Central memory CD4-positive, alpha-beta T cell (primary cell): ENCODE results near the gene TSEN2.
"Not testable (repeated sequence)": the region's sequence is repeated elsewhere in the genome, so short reads cannot be mapped to it uniquely, and the experiment has no call there.

Experiments
- DNase-seq: peaks from one replicate; pipeline ENCODE4 v3.0.0; 2022

The TSEN2 gene

GRCh38 chr3:12507591-12508281 is 23.5 kb downstream of the TSEN2 start:
- DNase-seq, result no peak

- no peak for DNase-seq
Measured at GRCh38 chr3:12508291-12508700, 24.0 kb downstream of the TSEN2 start.

DNA sequence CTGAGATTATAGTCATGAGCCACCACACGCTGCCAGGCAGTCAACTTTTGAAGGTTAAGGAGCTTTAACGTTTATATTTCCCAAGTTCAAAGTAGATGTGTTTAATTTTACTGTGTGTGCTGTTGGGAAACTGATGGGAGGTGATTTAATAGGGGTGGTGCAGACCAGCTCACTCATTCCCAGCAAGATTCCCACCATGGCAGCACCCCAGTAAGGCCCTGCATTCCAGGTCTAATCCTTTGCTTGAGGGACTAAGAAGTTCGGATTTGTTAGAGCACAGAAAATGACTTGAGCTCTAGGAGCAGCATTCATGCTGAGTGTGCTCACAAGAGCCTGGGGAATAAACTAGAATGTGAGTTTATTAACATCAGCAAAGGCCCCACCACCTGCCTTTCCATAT is 25.2 kb downstream of the TSEN2 start:
- no peak for DNase-seq

GRCh38 chr3:12512534-12513118 is 28.3 kb downstream of the TSEN2 start:
- no peak for DNase-seq

DNA sequence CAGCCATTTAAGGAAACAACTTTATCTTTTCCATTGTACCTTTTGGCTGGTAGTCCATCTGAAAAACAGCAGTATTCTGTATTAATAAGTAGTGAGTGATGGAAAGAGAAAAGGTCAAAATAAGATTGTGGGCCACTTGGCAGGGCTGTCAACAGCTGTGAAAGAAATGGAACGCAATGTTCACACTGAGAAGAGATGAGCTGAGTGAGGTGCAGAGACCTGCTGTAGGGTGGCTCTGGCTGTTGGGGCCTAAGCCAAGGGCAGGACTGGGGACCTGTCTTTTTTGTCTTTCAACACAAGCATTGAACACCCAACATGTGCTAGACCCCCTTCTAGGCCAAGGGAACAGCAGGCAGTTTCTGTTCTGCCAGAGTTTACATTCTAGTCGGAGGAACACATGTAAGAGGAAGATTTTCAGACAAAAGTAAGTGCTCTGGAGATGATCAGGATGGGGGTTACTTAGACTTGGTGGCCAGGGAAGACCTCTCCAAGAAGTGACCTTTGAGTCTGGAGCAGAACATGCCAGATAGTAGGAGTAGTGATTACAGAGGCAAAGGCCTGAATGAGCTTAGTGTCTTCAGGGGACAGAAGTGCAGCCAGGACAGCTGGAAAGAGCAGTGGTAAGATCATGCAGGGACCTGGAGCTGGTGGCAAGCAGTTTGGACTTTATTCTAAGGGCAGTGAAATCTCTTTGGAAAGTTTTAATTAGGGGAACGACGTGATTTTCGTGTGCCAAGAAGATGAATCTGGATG is 29.6 kb downstream of the TSEN2 start:
- no peak for DNase-seq

DNA sequence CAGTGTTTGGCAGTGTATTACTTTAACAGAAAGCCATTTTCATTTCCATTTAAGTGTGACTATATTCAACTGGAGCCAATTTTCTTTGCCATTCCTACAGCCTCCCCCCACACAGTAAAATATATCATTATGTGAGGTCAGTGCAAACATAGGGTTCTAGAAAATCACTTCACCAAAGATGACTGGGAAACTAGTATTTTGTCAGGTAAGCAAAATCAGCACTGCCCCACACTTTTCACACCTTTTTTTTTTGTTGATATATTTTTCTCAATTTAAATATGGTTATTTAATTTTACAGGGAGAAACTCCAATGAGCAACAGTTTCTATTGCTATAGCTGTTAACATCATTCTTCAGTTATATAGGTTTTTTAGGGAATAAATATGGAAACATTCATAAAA is 31.4 kb downstream of the TSEN2 start:
- DNase-seq, result no peak

DNA sequence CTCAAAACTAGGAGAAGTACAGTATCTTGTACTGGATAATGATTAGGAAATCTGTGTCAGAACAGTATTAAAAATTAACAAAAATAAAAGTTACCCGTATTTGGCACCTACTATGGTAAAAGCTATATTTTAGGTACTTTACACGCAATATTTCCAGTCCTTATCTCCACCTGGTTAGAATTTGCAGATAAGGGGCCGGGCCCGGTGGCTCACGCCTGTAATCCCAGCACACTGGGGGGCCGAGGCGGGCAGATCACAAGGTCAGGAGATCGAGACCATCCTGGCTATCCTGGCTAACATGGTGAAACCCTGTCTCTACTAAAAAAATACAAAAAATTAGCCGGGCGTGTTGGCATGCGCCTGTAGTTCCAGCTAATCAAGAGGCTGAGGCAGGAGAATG is 32.6 kb downstream of the TSEN2 start:
- no peak for DNase-seq

DNA sequence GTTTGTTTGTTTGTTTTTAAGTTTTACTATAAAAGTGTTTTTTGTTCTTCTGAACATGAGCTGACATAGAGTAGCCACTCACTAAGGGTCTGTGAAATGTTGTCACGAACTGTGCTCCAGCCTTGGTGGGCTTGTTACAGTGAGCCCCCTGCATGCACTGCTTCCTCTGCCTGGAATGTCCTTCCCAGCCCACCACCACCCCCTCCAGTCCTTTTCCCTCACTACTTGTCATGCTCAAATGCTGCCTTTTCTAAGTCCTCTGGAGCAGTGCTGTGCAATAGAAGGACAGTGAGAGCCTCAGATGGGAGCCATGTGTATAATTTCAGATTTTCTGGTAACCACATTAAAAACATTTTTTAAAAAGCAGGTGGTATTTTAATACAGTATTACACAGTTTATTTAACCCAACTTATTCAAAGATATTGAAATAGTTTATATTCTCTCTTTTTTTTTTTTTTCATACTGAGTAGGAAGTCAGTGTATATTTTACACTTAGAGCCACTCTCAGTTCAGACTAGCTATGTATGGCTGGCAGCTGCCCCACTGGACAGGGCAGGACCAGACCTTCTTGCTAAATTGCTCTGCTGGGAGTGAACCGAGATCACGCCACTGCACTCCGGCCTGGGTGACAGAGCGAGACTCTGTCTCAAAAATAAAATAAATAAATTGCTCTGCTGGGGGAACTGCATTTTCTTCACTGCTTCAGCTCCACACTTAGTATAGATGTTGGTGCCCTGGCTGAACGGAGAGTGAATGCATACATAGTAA is 34.2 kb downstream of the TSEN2 start:
- DNase-seq, result no peak

DNA sequence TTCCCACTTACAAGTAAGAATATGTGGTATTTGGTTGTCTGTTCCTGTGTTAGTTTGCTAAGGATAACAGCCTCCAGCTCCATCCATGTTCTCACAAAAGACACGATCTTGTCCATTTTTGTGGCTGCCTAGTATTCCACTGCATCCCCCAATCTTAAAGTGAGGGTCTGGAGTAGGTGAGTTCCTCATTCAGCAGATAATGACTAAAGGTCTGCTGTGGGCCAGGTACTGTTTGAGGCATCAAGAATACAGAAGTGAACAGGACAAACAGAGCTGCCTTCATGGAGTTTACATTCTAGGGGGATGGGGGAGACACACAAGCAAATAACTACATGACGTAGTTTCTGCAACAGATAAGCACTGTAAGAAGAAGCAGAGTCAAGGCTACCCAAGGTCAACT is 36.7 kb downstream of the TSEN2 start:
- no peak for DNase-seq

DNA sequence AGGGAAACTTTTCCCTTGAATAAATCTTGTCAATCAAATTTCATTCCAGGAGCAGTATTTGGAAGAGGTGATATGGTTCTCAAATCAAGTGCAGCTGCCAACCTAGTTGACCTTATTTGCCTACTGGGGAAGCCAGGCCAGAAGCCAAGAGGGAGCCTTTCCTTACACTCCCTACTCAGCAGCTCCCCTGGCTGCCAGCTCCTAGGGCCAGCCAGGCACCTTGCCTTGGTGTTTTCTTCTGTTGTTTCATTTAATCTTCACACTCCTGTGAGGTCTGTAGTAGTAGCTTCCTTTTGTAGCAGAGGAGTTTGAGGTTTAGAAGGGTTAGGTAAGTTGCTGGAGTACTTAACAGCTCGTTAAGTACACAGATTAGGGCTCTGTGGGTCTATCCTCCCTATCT is 38.4 kb downstream of the TSEN2 start:
- no peak for DNase-seq

DNA sequence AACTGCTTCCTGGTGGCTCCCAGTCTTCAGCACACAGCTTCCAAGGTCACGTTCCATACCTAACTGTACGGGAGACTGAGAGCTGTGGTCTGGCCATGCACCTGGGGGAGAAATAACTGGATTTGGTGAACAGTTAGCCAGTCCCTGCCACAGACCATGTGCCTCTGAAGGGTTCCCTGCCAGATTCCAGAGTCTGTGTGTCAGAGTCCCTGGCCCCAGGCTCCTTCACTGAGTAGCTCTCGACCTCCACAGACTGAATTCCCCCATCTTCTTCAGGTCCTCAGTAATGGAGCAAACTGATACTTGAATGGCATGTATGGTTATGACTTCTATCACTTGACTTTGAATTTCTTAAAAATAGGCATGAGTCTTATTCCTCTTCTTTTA is 43.5 kb downstream of the TSEN2 start:
- DNase-seq, result no peak

DNA sequence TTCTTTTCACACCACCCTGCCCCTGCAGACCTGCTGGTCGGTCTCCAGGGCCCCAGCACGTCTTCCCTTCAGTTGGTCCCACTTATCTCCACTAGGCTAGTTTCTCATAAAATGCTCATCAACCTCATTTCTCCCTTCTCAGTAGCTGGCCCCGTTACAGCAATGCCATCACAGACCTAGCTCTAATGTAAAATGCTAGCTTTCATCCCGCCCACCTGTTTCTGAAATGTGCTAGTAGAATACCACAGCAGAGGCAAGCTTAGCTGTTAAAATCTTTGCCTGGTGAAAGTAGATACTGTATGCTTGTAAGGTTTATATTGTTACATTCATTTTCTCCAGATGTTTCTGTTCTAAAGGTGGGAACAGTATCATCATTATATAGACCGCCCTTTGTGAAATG is 47.9 kb downstream of the TSEN2 start:
- no peak for DNase-seq

- no peak for DNase-seq
Measured at GRCh38 chr3:12536423-12536822, 52.1 kb downstream of the TSEN2 start.

DNA sequence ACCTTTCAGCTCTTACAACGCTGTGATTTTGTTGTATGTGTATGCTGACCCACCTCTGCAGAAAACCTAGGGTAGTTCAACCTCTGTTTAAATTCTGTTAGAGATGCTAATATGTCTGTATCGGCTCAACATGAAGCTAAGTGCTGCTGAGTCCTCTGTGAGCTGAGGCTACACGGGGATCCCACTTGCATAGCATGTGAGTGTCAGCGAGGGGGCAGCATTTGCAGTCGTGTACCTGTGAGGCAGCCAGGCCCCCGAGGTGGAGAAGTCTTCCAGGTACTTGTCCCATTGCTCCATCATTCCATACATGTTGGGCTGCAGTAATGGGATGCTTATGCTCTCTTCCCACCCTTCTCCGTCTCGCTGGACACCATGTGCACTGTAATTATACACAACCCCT is 57.3 kb downstream of the TSEN2 start:
- DNase-seq, result no peak

DNA sequence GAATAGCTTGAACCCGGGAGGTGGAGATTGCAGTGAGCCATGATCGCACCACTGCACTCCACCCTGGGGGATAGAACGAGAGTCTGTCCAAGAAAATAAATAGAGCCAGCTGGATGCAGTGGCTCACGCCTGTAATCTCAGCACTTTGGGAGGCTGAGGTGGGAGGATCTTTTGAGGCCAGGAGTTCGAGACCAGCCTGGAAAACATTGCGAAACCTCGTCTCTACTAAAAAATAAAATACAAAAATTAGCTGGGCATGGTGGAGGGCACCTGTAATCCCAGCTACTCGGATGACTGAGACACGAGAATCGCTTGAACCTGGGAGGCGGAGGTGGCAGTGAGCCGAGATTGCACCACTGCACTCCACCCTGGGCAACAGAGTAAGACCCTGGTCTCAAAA is 59.2 kb downstream of the TSEN2 start:
- DNase-seq, result not testable (repeated sequence)

- no peak for DNase-seq
Measured at GRCh38 chr3:12544652-12545472, 60.6 kb downstream of the TSEN2 start.

DNA sequence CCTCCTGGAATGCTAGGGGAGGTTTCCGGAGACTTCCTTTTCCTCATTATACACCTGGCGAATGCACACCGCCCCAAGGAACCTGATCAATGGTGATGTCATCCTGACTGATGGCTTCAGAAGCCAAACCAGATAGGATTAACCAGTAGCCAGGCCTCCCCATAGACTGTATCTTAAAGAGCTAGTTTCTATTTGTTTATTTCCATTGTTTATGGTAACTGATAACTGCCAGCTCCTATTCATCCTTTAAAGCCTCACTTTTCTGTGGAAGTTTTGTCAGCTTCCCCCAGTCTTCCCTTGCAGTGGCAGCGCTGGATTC is 61.2 kb downstream of the TSEN2 start, which contains the start of gene MKRN2OS:
Gene MKRN2OS (minus strand): TSS at position 27 of the 319 bp plus-strand sequence. CDS start 35 bp downstream, outside the sequence.
- DNase-seq, result no peak

- no peak for DNase-seq
Measured at GRCh38 chr3:12549971-12550760, 65.9 kb downstream of the TSEN2 start.

GRCh38 chr3:12553921-12554391 is 69.7 kb downstream of the TSEN2 start:
- DNase-seq, result no peak

DNA sequence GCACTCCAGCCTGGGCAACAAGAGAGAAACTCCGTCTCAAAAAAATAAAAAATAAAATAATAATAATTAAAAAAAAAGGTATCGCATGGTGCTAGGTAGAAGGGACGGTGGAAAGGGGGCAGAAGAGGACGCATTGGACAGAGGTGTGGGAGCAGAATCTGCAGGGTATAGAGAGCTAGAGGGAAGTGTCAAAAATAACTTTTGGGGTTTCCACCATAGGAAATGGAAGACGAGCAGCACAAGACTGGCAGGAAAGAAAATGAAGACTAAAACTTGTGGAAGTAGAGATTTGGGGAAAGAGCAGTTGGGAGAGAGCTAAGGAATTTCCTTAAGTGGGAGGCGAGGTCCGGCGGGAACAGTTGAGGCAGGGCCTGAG is 72.0 kb downstream of the TSEN2 start:
- peak; percentile 2 for DNase-seq

GRCh38 chr3:12556690-12557472 is 72.6 kb downstream of the TSEN2 start, which contains the start of gene MKRN2:
MKRN2 (plus strand) TSS chr3:12557087; CDS start chr3:12557151, 64 bp downstream.
- peak; percentile 79 for DNase-seq
